Measurements from ENCODE around the gene DACH1. TPM values are rescaled to one million over a fixed set of nuclear protein-coding genes. Genes with fewer than 3 reads are reported as not detected.
A peak's percentile ranks its signal among the peaks of the same experiment; 100 is the strongest.

DACH1 gene
- total RNA-seq, 1 experiment from 2014 or later = not detected

DNA sequence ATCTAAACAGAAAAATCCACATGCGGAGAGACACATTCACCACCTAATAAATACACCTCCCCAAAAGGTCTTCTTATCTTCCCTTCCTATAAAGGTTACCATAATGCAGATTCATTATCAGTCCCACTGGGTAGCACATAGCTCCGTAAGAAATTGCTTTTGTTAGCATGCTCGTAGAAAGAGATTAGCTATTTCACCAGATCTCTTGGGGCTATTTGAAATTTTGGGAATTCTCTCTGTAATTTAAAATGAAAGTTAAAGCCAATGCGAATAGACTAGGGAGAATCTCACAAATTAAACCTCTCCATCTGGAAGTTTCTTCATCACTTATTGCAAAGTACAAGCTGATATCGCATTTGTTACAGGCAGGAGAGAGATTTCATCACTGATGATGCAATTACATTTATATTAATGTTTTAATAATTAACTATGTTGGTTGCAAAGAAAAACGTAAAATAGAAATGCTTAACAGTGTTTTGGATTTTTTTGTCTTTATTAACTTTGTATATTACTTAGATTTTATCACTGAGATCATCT is 12.9 kb upstream of the DACH1 start:
- CTCF ChIA-PET = no interaction called here

DNA sequence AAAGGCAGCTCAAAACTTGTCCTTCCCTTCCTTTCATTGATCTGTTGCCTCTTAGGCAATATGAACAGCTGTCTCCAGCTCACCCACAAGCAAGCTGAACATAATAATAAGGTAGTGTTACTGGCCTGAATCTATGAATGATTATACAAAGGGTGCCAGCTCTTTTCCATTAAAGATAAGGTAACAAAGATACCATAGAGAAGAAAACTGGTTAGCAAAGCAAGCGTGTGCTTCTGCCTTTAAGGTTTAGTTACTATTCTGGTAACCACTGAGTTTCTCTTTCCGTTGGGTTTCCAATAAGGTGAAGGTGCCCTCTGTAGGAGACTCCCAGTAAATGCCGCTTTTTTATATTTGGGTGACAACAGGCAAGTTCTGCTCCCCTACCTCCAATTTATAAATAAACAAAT is 12.1 kb upstream of the DACH1 start:
- Histone ChIP-seq H3F3A (ENCODE audit: low read length, unreplicated experiment) (no peaks in the 10 kb centered on the region), H3K4me2 (ENCODE audit: low read length) (peak overlapping the region; percentile 14; the same call in 1 of the 2 replicates), H3K9me2 (replicated peaks; ENCODE audit: low read length) (no peaks in the 10 kb centered on the region), H3K4me3 (ENCODE audit: low read length) (no peak overlapping the region), H2AFZ (ENCODE audit: low read length) (no peak overlapping the region), H3K4me1 (ENCODE audit: insufficient read depth, low read length) (no peaks in the 10 kb centered on the region), H3K79me2 (ENCODE audit: low read length) (no peaks in the 10 kb centered on the region), H3K27ac (ENCODE audit: low read length) (no peak overlapping the region), H4K20me1 (ENCODE audit: low read length) (no peaks in the 10 kb centered on the region), H3K9me3 (ENCODE audit: low read length) (no peaks in the 10 kb centered on the region), H3K9ac (ENCODE audit: low read length) (no peak overlapping the region), H3K36me3 (ENCODE audit: low read depth, low read length) (no peaks in the 10 kb centered on the region), H3K27me3 (ENCODE audit: low read length) (no peaks in the 10 kb centered on the region)
- DNase-seq (peak; percentile 30), ATAC-seq (peak; percentile 60)
- ChIA-PET POLR2A (ENCODE audit: unreplicated experiment) (no interaction called here), CTCF (no interaction called here)
- TF ChIP-seq, protein P1, sequence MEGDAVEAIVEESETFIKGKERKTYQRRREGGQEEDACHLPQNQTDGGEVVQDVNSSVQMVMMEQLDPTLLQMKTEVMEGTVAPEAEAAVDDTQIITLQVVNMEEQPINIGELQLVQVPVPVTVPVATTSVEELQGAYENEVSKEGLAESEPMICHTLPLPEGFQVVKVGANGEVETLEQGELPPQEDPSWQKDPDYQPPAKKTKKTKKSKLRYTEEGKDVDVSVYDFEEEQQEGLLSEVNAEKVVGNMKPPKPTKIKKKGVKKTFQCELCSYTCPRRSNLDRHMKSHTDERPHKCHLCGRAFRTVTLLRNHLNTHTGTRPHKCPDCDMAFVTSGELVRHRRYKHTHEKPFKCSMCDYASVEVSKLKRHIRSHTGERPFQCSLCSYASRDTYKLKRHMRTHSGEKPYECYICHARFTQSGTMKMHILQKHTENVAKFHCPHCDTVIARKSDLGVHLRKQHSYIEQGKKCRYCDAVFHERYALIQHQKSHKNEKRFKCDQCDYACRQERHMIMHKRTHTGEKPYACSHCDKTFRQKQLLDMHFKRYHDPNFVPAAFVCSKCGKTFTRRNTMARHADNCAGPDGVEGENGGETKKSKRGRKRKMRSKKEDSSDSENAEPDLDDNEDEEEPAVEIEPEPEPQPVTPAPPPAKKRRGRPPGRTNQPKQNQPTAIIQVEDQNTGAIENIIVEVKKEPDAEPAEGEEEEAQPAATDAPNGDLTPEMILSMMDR (conservative IDR thresholded peaks at IDR 0.05; ENCODE audit: low read depth, low read length) = peak; percentile 54
- TF ChIP-seq EZH2phosphoT487 (IDR thresholded peaks at IDR 0.05; ENCODE audit: borderline replicate concordance, low read length) = no peak
- BruUV-seq (replicated peaks) = no TSS peak
- intact Hi-C loops (cut with micrococcal nuclease) = loop anchor here (1.0 to 10.0 kb wide), 4 partner anchors 274 to 1264 kb away; no protein-coding TSS in a partner anchor

More for the DNA sequence above, 12.9 kb upstream of the DACH1 start:
- Histone ChIP-seq H3K36me3 (ENCODE audit: low read depth, low read length) (no peaks in the 10 kb centered on the region), H3F3A (ENCODE audit: low read length, unreplicated experiment) (no peaks in the 10 kb centered on the region), H3K4me3 (ENCODE audit: low read length) (no peak overlapping the region), H4K20me1 (ENCODE audit: low read length) (no peaks in the 10 kb centered on the region), H3K9ac (ENCODE audit: low read length) (no peak overlapping the region), H3K4me2 (ENCODE audit: low read length) (no peak overlapping the region), H3K9me3 (ENCODE audit: low read length) (no peaks in the 10 kb centered on the region), H3K4me1 (ENCODE audit: insufficient read depth, low read length) (no peaks in the 10 kb centered on the region), H3K9me2 (replicated peaks; ENCODE audit: low read length) (no peaks in the 10 kb centered on the region), H3K27me3 (ENCODE audit: low read length) (no peaks in the 10 kb centered on the region), H2AFZ (ENCODE audit: low read length) (no peak overlapping the region), H3K27ac (ENCODE audit: low read length) (no peak overlapping the region), H3K79me2 (ENCODE audit: low read length) (no peaks in the 10 kb centered on the region)
- BruUV-seq (replicated peaks) = no TSS peak
- intact Hi-C loops (cut with micrococcal nuclease) = loop anchor here (1.0 to 10.0 kb wide), 4 partner anchors 275 to 1265 kb away; no protein-coding TSS in a partner anchor
- POLR2A ChIA-PET (ENCODE audit: unreplicated experiment) = no interaction called here
- TF ChIP-seq EZH2 (IDR thresholded peaks at IDR 0.05; ENCODE audit: low read length, unreplicated experiment) (no peak), EZH2phosphoT487 (IDR thresholded peaks at IDR 0.05; ENCODE audit: borderline replicate concordance, low read length) (no peak)
- TF ChIP-seq, protein P1 (conservative IDR thresholded peaks at IDR 0.05; ENCODE audit: low read depth, low read length) = no peak
- ATAC-seq (no peak), DNase-seq (no peak)

DNA sequence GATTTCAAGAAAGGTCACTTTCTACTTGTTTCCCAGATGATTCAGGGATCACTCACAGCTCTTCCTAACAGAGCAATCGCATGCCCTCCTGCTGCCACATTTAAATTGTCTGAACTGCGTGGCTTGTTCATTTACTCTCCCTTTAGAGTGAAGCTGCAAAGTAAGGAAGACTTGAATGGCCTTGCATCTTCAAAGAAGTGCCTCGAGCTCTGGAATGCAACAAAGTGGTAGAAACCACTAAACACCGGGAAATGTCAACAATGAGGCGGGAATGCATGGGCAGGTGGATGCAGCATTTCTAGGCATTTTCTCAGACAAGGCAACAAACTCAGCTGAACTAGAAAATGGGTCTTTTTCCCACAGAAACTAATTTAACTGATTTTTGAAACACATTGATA is 10.3 kb upstream of the DACH1 start:
- no peaks in the 10 kb centered on the region for H3K79me2 ChIP-seq (ENCODE audit: low read length)
- ChIA-PET CTCF (no interaction called here), POLR2A (ENCODE audit: unreplicated experiment) (no interaction called here)
- no peaks in the 10 kb centered on the region for H3F3A ChIP-seq (ENCODE audit: low read length, unreplicated experiment)
- no peak overlapping the region for H3K27ac ChIP-seq (ENCODE audit: low read length)
- ATAC-seq = no peak
- H3K4me2 ChIP-seq (ENCODE audit: low read length) = no peak overlapping the region
- H3K9me2 ChIP-seq (replicated peaks; ENCODE audit: low read length) = no peaks in the 10 kb centered on the region
- no peaks in the 10 kb centered on the region for H3K36me3 ChIP-seq (ENCODE audit: low read depth, low read length)
- BruUV-seq (replicated peaks) = no TSS peak
- intact Hi-C loops (cut with micrococcal nuclease) = loop anchor here (5.0 to 10.0 kb wide), 3 partner anchors 272 to 1262 kb away; no protein-coding TSS in a partner anchor
- H3K9ac ChIP-seq (ENCODE audit: low read length) = no peak overlapping the region
- no peaks in the 10 kb centered on the region for H4K20me1 ChIP-seq (ENCODE audit: low read length)
- H3K4me3 ChIP-seq (ENCODE audit: low read length) = no peak overlapping the region
- no peaks in the 10 kb centered on the region for H3K27me3 ChIP-seq (ENCODE audit: low read length)
- DNase-seq = no peak
- no peak for TF ChIP-seq EZH2 (IDR thresholded peaks at IDR 0.05; ENCODE audit: low read length, unreplicated experiment)
- no peaks in the 10 kb centered on the region for H3K9me3 ChIP-seq (ENCODE audit: low read length)
- H3K4me1 ChIP-seq (ENCODE audit: insufficient read depth, low read length) = no peaks in the 10 kb centered on the region
- no peak overlapping the region for H2AFZ ChIP-seq (ENCODE audit: low read length)

Measured in PC-3 (cell line).